M059J (cell line): ENCODE data around the gene TBPL2. TPM values are rescaled to one million over a fixed set of nuclear protein-coding genes. Genes with fewer than 3 reads are reported as not detected.
"Not testable (repeated sequence)": the region's sequence is repeated elsewhere in the genome, so short reads cannot be mapped to it uniquely, and the experiment has no call there.

Experiments
- DNase-seq: peaks from one replicate; pipeline ENCODE4 v3.0.0-alpha.2; 2012; ENCODE audit warnings: low read depth
- total RNA-seq: library from RNA; depleted of rRNA; stranded (reverse); fragments of >200 nt; shearing (Covaris generic); gene quantifications from 2 replicates; pipeline ENCODE4 v1.2.3, GENCODE V29; 2014

The TBPL2 gene
- total RNA-seq, 1 experiment from 2014 or later, result not detected

- DNase-seq, result no peak
Observed at GRCh38 chr14:55441286-55441685, 870 bp upstream of the TBPL2 start.

DNA sequence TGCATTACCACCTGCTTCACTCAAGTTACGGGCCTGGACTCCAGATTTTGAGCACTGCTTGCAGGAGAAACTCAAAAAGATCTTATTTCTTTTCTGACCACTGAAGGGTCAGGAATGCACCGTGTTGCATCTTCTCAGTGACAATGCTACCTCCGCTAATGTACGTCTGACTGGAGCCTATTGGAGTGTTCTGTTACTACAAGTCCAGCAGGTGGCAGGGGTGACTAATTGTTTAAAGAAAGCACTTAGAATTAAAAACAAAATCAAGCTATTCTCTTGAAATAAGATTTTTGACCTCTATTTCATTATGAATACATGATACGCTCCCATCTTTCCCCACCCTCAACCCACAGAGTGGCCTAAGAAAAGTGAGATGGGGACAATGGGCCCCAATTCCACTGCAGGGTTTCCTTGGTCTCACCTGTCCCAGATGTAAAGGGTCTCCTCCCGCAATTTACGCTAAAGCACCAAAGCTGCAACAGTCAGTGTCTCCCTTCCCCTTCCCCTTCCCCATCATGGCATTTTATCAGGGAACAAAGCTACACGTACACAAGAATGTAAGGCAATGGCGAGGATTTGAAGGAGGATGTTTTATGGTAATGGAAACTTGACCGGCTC is 2.2 kb downstream of the TBPL2 start:
- peak; percentile 67 for DNase-seq

DNA sequence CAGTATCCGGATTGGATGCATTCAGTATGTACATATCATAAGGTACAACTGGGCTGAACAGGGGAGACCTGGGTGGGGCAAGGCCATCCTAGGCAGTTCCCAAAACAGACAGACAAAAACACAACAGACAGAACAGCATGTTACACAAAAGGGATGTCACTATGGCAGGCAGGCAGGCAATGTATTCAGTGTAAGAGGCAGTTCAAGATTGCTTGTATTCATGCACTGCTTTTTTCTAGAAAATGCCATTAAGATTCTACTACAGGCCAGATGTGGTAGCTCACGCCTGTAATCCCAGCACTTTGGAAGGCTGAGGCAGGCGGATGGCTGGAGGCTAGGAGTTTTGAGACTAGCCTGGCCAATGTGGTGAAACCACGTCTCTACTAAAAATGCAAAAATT is 3.5 kb downstream of the TBPL2 start:
- DNase-seq, result no peak

- no peak for DNase-seq
Observed at GRCh38 chr14:55436519-55436918, 3.9 kb downstream of the TBPL2 start.

DNA sequence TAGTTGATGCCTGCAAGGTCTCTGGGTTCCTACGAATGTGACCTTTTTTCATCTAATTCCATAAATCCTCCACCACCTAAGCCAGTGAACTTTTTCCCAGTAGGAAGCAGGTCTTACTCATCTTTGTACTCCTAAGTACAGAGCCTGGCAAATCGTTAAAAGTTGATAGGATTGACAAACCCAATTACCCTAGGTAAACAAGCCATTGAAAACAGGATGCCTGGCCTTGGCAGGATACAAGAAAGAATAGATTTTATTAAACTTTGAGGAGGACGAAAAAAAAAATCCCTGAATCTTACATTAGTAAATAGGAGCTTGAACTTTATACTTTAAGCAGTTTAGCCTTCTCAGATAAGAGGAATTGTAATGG is 5.6 kb downstream of the TBPL2 start:
- no peak for DNase-seq

DNA sequence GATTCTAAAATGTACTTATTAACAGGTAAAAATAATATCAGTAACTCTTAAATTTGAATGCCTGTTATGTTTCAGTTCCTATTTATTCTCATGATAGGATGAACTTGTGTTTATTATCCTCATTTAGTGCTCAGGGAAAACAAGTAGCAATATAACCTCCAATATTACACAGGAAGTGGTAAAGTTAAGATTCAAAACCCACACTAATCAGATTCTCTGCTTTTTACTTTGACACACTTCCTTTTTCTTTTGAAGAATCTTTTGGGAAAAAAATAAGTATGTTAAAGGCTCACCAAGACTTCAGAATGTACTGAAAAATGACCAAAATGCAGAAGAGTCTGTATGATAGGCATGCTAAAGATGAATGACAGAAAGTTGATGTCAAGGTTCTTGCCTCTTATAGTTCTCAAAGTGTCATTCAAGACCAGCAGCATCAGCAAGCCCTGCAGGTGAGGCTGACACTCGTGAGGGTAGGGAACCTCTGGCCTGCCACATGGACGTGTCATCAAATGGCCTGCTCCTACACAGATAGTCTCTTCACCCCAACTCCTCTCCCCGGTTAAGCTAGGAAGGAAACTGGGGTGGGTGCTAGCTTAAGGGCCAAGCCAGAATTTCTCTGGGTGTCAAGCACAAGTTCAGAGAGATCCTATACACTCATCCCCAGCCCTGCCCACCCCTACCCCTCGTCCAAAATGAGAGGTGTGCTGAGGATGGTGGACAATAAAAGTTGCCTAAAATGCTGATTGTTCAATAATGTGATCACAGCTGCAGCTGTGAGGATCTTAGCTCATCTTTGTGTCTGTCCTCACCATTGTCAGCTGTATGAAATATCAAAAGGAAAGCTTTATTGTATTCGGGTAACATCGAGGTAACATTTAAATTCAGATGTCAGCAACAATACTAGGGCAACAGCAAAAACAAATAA is 6.3 kb downstream of the TBPL2 start:
- no peak for DNase-seq

DNA sequence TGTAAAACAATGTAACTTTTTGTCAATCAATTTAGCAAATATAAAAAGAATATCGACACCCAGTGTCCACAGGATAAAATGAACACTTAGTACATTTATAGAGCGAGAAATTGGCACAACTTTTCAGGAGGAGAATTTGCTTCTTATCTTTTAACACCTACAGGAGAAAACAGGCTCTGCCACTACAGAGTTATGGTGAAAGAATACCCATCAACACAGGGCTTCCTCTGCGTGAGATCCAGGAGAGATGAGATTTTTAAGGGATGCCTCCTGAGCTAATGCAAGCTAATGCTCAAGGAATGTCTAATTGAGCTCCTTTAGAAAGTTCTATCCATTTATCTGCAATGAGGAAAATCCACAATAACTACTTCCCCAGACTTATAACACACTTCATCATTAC is 7.8 kb downstream of the TBPL2 start:
- no peak for DNase-seq

DNA sequence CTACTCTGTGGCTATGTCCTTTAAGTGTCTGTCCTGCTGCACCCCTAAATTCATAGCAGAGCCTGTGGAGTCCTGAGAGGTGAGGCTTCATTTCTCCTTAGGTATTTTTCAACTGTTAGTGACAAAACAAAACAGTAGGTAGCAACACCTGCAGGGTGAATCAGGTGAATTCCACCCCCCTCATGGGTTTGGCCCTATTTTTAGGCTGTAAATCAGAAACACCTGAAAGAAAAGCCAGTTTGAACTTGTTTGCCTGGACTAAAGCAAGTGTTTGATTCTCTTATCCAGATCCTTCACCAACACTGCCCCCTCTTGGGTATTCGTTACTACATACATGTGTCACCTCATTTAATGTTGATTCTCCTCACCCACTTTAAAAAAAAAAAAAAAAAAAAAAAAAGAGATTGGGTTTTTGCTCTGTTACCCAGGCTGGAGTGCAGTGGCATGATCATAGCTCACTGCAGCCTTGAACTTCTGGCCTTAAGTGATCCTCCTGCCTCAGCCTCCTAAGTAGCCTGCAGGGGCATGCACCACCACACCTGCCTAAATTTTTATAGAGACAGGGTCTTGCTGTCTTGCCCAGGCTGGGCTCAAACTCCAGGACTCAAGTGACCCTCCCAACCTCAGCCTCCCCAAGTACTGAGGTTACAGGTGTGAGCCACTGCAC is 10.3 kb downstream of the TBPL2 start:
- peak; percentile 78 for DNase-seq

- DNase-seq, result peak; percentile 58
Observed at GRCh38 chr14:55427439-55427838, 13.0 kb downstream of the TBPL2 start.

- no peak for DNase-seq
Observed at GRCh38 chr14:55426891-55427290, 13.5 kb downstream of the TBPL2 start.

GRCh38 chr14:55425091-55425490 is 15.3 kb downstream of the TBPL2 start:
- no peak for DNase-seq

DNA sequence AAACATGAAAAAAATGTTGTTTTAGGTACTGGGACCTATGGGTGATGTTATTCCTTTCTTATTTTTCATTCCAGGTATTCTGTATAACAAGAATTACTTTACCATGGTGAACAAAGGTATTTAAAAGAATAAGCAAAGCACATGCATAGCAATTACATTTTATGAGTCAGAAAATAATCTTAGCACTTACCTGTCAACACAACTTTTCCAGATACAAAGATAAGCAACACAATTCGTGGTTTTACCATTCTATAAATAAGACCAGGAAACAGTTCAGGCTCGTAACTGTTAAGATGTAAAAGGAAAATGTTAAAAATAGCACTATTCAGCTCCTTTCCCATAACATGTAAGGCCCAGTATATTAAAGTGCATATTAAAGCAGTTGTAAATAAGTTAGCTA is 16.4 kb downstream of the TBPL2 start:
- no peak for DNase-seq

- DNase-seq, result not testable (repeated sequence)
Observed at GRCh38 chr14:55422338-55422737, 18.1 kb downstream of the TBPL2 start.

DNA sequence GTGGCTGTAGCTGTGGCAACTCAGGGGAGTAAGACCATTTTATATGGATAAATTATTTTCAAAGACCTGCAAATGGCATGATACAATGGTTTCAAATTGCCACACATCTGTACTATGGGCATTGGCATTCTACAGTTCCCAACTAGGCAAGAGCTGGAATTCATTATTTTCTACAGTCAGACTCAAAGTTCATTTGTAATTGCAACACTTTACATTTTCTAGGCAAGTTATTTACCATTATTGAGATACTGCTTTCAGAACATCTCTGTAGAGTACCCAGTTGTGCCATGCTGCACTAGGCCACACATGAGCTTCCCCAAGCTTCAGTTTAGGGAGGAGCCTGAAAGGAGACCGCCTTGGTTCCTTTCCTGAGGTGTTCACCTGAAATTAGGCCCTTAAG is 20.8 kb downstream of the TBPL2 start:
- no peak for DNase-seq

GRCh38 chr14:55418411-55418810 is 22.0 kb downstream of the TBPL2 start:
- DNase-seq, result no peak

DNA sequence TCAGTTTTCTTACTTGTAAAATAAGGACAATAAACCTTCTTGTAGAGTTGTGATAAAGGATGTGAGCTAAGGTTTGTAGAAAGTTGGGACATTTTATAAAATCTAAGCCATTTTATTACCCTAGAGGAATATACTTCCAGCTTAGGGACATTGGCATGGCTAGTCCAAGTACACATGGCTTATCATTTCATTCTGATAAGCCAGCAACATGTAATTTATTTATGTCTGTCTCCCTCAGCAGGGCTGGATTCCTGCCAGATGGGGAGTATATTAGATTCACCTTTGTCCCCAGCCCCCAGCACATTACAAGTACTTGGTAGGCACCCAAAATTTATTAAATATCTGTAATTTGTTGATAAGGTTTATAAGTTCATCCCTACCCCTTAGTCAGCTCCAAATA is 22.5 kb downstream of the TBPL2 start:
- DNase-seq, result no peak

- peak; percentile 33 for DNase-seq
Observed at GRCh38 chr14:55416866-55417265, 23.6 kb downstream of the TBPL2 start.

- DNase-seq, result no peak
Observed at GRCh38 chr14:55414551-55414950, 25.9 kb downstream of the TBPL2 start.

- peak; percentile 49 for DNase-seq
Observed at GRCh38 chr14:55412676-55413075, 27.7 kb downstream of the TBPL2 start.

DNA sequence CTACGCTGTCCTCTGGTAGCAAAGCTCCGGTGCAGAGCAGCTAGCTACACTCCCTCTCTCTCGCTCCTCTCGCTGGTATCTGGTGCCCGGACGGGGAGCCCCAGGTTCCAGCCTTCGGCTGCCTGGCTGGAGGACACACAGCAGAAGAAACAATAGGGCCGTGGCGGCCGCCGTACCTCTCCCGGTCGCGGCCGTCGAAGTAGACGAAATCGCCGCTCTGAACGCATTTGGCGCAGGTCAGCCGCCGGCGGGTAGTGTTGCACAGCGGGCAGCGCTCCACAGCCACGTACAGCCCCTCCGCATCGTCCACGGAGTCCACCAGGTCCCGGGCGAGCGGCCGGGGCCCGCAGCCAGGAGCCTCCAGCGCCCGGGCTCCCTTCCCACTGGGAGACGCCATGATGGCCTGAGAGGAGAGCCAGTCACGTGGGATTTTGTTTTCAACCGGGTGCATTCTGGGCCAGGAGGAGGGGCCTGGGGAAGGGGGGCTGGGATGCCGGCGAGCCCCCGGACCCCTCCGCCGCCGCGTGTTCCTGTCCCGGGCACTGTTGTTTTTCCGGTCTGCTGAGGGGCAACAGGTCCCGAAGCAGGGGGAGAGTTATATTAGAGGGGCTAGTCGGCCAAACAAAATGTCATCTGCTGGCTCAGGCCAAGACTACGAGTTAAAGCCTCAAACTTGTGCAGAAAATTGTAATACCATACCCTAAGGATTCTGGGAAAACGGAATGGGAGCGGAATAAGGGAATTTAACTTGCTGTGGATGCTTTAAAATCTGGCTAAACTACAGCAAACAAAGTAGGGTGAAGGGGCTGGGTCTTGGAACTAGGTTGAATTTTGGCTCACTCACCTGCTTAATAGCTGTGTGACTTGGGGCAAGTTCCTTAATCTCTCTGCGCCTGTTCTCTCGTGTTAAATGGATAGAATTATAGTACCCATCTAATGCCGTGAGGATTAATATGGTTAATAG is 28.7 kb downstream of the TBPL2 start, which contains the start of gene ATG14:
Gene ATG14 (minus strand): TSS at position 405 of the 964 bp plus-strand sequence. CDS start 8 bp downstream, at position 397.
- peak; percentile 81 for DNase-seq

GRCh38 chr14:55410876-55411275 is 29.5 kb downstream of the TBPL2 start:
- no peak for DNase-seq
